Activated naive CD4-positive, alpha-beta T cell treated with anti-CD3 and anti-CD28 coated beads for 36 hours (primary cell): Measurements from ENCODE around the gene TMEM86B. TPM values are rescaled to one million over a fixed set of nuclear protein-coding genes. Genes with fewer than 3 reads are reported as not detected.
"Not testable (repeated sequence)": the region's sequence is repeated elsewhere in the genome, so short reads cannot be mapped to it uniquely, and the experiment has no call there.

Experiments
- CTCF ChIA-PET: fragments of 350-600 bp; sonication (Branson Sonifier 250); formaldehyde crosslinking; loops from one replicate; lab custom pipeline; 2021; ENCODE audit warnings: antibody characterized with exemption; lab: Charles Lee
- DNase-seq: peaks from one replicate; pipeline ENCODE4 v3.0.0-alpha.2; 2020
- H3K27ac Mint-ChIP-seq: one replicate; pipeline ENCODE4 v1.8.0; 2021; ENCODE audit warnings: mild to moderate bottlenecking, mixed read lengths
- H3K27me3 Mint-ChIP-seq: one replicate; pipeline ENCODE4 v1.8.0; 2021; ENCODE audit warnings: low read depth, mixed read lengths
- H3K36me3 Mint-ChIP-seq: one replicate; pipeline ENCODE4 v1.8.0; 2021; ENCODE audit warnings: low read depth, mixed read lengths
- H3K4me1 Mint-ChIP-seq: one replicate; pipeline ENCODE4 v1.8.0; 2021; ENCODE audit warnings: low read depth, mixed read lengths
- H3K4me3 Mint-ChIP-seq: one replicate; pipeline ENCODE4 v1.8.0; 2021; ENCODE audit warnings: mild to moderate bottlenecking, moderate library complexity, mixed read lengths
- H3K9me3 Mint-ChIP-seq: one replicate; pipeline ENCODE4 v1.8.0; 2021; ENCODE audit warnings: mixed read lengths
- intact Hi-C: fragments of 100-400 bp; cut with micrococcal nuclease; formaldehyde crosslinking; loops from one replicate; pipeline ENCODE4 v1.15.1; 2023
- total RNA-seq, 2 experiments: library from RNA; stranded (reverse); gene quantifications; one replicate each; pipeline ENCODE4 v1.2.3, GENCODE V29; 2021

The TMEM86B gene
- total RNA-seq, 2 experiments from 2014 or later, result 6.1 to 6.8 TPM

DNA sequence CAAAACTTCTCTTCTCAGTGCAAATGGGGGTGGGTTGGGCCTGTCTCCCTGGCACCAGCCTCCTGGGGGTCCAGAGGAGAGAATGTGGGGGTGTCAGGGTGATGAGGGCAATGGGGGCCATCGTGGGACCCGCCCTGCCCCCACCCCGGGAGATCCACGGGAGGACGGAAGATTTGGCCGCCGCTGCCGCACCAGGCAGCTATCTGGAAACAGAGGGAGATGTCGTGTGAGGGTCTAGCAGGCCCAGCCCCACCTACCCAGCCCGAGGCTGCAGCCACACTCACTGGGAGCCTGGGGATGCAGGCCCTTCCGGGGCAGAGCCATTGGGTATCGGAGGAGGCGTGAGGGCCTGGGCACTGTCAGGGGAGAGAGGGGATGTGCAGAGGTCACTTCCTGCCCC, 1.8 kb upstream of the TMEM86B start:
- no peak for DNase-seq
- no peaks in the 10 kb centered on the region for H3K9me3 Mint-ChIP-seq
- no peaks in the 10 kb centered on the region for H3K4me1 Mint-ChIP-seq
- no peaks in the 10 kb centered on the region for H3K27me3 Mint-ChIP-seq
- intact Hi-C loops, result no loop called here
- peaks cover 30% of the 10 kb centered on the region for H3K36me3 Mint-ChIP-seq
- CTCF ChIA-PET, result no interaction called here
- H3K4me3 Mint-ChIP-seq, result no peak overlapping the region
- H3K27ac Mint-ChIP-seq, result no peak overlapping the region

DNA sequence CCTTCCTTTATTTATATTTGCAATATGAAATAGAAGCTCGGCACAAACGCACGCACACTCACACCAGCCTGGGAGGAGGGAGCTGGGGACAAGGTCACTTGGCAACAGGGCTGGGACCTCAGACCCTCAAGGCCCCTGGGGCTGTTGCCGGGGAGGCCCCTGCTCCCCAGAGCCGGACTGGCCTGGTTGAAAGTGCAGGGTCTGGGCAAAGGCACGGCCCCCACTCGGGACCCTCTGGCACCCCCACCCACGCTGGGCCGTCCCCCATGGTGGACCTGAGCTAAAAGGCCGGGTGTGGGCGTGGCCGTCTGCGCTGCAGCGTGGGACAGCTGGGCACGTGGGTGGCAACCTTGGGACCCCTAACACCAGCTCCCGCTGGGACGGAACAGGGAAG, 1.2 kb upstream of the TMEM86B start:
- H3K36me3 Mint-ChIP-seq, result peaks cover 27% of the 10 kb centered on the region
- H3K4me3 Mint-ChIP-seq, result no peak overlapping the region

DNA sequence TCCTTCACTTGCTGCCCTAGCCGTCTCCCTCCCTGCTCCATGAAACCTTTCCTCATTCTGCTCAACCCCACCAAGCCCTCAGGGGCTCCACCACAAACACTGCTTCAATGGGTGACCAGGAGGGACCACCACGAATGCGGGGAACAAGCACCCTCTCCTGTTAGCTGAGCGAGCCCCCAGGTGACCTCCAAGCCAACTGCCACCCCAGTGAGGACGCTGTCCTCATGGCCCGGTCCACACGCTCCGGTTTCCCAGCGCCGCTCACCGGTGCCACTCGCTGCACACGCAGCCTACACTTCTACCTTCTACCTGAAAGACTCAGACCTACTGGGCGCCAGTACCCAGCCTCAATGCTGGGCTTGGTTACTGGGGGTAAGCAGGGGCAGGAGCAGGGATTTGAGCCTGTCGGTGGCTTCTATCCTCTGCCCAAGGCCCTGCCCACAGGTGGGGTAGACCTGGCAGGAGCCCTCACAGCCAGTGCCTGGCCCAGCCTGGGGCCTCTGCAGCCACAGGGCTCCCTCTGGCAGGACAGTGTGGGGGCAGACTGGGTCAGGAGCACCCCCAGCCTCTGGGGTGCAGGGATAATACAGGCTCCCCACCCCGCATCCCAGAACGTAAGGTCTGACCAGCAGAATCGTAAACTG, 704 bp upstream of the TMEM86B start:
- Mint-ChIP-seq H3K27ac (no peak overlapping the region), H3K27me3 (no peaks in the 10 kb centered on the region), H3K9me3 (no peaks in the 10 kb centered on the region), H3K4me3 (no peak overlapping the region), H3K4me1 (no peaks in the 10 kb centered on the region), H3K36me3 (peaks cover 23% of the 10 kb centered on the region)
- intact Hi-C loops, result no loop called here
- CTCF ChIA-PET, result no interaction called here
- DNase-seq, result no peak

More for the DNA sequence above, 1.2 kb upstream of the TMEM86B start:
- Mint-ChIP-seq H3K9me3 (no peaks in the 10 kb centered on the region), H3K4me1 (no peaks in the 10 kb centered on the region), H3K27me3 (no peaks in the 10 kb centered on the region), H3K27ac (no peak overlapping the region)
- CTCF ChIA-PET, result no interaction called here
- intact Hi-C loops, result no loop called here
- DNase-seq, result no peak

DNA sequence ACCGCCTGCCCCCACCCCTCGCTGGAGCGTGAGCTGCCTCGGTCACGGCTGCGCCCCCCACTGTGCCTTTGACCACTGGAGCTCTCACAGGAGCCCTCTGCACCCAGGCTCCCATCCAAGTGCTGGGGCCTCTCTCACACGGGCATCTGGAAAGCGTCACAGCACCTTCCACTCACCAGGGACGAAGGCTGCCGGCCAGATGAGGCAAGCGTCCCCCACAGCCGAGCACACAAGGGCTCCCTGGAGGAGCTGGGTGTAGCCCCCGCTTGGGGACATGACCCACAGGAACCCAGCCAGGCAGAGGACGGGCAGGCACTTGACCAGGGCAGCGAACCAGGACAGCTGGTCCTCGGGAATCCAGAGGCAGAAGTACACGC, 560 bp downstream of the TMEM86B start:
- no peak for DNase-seq
- CTCF ChIA-PET, result no interaction called here
- Mint-ChIP-seq H3K4me1 (no peaks in the 10 kb centered on the region), H3K27me3 (no peaks in the 10 kb centered on the region), H3K36me3 (peaks cover 21% of the 10 kb centered on the region), H3K9me3 (no peaks in the 10 kb centered on the region), H3K27ac (peak overlapping the region; percentile 37), H3K4me3 (no peak overlapping the region)
- intact Hi-C loops, result no loop called here

DNA sequence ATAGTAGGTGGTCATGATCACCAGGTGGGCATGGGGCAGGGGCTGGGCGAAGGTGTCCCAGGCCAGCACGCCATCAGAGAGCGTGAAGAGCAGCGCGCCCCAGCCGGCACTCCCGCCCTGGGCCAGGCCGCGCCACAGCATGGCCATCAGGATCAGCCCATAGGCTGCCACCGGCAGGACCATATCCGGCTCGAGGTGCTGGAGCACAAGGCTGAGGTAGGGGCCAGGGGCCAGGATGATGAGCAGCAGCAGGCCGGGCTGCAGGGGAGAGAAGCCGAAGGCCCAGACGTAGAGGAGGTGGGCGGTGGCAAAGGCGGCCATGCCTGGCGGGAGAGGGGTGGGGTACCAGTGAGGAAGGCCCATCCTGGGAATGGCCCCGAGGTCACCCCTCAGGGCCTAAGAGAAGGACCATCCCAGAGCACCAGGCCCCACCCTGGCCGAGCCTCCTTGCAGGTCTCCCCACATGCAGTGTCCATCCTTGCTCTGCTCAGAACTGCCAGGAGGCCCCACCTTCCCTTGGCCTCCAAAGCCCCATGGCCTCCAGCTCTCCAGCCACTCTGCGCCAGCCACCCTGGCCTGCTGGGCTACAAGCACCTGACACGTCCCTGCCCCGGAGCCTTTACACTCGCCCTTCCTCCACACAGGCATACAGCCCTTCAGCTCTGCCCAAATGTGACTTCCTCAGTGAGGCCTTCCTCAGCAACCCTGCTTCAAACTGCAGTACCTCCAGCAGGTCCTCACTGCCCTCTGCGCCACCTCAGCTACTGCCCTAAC, 1.1 kb downstream of the TMEM86B start:
- Mint-ChIP-seq H3K4me3 (no peak overlapping the region), H3K36me3 (peaks cover 18% of the 10 kb centered on the region), H3K27me3 (no peaks in the 10 kb centered on the region), H3K9me3 (no peaks in the 10 kb centered on the region), H3K27ac (peak overlapping the region; percentile 37), H3K4me1 (no peaks in the 10 kb centered on the region)
- CTCF ChIA-PET, result no interaction called here
- no peak for DNase-seq
- intact Hi-C loops, result no loop called here

DNA sequence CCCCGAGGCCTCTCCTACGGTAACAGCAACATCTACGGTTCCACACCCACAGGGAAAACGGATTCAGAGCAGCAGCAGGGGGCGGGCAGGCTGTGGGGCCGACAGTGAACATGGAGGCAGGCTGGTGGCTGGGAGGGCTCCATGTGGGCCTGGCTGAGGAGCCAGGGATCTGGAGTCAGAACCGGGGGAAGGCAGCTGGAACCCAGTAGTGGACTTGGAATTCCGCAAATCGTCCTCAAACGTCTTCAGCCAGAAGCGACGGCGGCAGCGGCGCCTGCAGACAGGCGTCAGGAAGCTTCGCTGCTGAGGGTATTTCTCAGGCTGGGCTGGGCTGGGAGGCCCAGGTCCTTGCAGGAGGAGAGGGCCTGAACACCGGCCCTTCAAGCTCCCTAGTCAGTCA, 1.8 kb downstream of the TMEM86B start:
- H3K4me1 Mint-ChIP-seq, result no peaks in the 10 kb centered on the region
- no peak overlapping the region for H3K4me3 Mint-ChIP-seq
- CTCF ChIA-PET, result no interaction called here
- intact Hi-C loops, result no loop called here
- H3K27me3 Mint-ChIP-seq, result no peaks in the 10 kb centered on the region
- peaks cover 14% of the 10 kb centered on the region for H3K36me3 Mint-ChIP-seq
- H3K9me3 Mint-ChIP-seq, result no peaks in the 10 kb centered on the region
- DNase-seq, result no peak
- no peak overlapping the region for H3K27ac Mint-ChIP-seq

DNA sequence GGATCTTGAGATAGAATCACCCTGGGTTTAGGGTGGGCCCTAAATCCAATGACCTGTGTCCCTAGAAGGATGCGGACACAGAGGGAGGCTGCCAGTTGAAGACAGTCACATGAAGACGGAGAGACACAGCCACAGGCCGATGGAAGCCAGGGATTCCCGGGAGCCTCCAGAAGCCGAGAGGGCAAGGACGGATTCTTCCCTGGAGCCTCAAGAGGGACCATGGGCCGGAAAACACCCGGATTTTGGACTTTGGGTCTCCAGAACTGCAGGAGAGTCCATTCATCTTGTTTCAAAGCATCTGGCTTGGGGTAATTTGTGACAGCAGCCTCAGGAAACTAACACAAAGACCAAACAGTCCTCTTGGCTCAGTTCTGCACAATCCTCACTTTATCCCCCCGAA, 2.3 kb downstream of the TMEM86B start:
- H3K4me3 Mint-ChIP-seq, result no peak overlapping the region
- intact Hi-C loops, result no loop called here
- CTCF ChIA-PET, result no interaction called here
- peaks cover 2% of the 10 kb centered on the region for H3K9me3 Mint-ChIP-seq
- H3K27me3 Mint-ChIP-seq, result no peaks in the 10 kb centered on the region
- peaks cover 17% of the 10 kb centered on the region for H3K36me3 Mint-ChIP-seq
- DNase-seq, result no peak
- no peak overlapping the region for H3K27ac Mint-ChIP-seq
- H3K4me1 Mint-ChIP-seq, result no peaks in the 10 kb centered on the region

DNA sequence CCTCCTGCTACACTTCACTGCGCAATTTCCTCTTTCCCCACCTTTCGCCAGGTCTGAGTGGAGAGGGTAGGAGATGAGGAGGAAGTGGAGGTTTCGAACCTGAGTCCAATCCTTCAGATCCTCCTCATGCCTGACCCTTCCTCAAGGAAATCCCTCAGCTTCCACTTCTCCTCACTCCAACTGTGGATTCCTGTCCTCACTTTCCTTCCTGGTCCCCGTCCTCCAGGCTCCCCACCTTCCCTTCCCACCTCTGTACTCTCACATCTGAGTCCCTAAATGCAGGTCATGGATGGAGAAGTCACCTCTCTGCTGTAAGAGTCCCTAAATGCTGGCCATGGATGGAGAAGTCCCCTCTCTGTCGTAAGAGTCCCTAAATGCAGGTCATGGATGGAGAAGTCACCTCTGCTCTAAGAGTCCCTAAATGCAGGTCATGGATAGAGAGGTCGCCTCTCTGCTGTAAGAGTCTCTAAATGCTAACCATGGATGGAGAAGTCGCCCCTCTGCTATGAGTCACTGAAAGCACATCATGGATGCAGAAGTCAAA, 3.1 kb downstream of the TMEM86B start:
- no peak overlapping the region for H3K4me3 Mint-ChIP-seq
- H3K27ac Mint-ChIP-seq, result no peak overlapping the region
- DNase-seq, result no peak
- CTCF ChIA-PET, result no interaction called here
- peaks cover 8% of the 10 kb centered on the region for H3K9me3 Mint-ChIP-seq
- peaks cover 17% of the 10 kb centered on the region for H3K36me3 Mint-ChIP-seq
- intact Hi-C loops, result no loop called here
- no peaks in the 10 kb centered on the region for H3K4me1 Mint-ChIP-seq
- H3K27me3 Mint-ChIP-seq, result no peaks in the 10 kb centered on the region

DNA sequence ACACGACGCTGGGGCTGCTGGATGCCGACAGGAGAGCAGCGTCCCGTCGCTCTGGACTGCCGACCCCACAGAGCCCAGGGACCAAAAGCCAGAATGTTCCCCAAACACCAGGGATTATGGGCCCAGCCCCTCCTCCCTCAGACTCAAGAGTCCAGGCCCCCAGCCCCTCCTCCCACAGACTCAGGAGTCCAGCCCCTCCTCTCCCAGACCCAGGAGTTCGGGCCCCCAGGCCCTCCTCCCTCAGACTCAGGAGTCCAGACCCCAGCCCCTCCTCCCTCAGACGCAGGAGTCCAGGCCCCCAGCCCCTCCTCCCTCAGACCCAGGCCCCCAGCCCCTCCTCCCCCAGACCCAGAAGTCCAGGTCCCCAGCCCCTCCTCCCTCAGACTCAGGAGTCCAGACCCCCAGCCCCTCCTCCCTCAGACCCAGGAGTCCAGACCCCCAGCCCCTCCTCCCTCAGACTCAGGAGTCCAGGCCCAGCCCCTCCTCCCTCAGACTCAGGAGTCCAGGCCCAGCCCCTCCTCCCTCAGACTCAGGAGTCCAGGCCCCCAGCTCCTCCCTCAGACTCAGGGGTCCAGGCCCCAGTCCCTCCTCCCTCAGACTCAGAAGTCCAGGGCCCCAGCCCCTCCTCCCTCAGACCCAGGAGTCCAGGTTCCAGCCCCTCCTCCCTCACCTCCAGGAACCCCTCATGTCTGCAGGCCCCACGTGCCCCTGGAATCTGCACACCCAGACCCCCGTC, 3.7 kb downstream of the TMEM86B start:
- intact Hi-C loops, H3K27ac Mint-ChIP-seq: not testable (repeated sequence)

DNA sequence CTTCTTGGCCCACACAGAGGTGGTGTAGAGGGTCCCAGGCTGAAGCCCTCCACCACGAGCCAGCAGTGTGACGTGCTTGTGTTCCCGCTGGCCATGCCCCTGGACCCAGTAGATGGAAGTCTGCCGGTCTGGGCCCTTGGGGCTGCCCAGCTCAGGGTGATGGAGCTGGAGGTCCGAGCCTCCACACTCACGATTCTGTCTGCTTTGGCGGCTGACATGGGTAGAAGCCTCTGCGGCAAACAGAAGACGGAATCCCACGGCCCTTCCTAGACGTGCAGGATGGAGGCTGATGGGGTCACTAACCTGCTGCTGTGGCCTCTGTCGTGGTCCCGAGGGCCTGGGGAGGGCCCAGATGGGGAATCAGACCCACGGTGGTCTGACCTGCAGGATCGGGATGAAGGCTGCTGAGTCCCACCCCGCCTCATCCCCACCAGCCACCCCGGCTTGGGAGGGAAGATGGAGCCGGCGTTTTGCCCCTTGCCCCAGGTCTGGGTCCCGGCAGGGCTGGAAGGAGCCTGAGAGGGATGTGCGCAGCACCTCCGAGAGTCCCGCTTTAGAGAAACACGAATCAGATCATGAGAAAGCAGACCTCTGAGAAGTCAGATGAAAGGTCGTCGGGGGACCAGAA, 4.4 kb downstream of the TMEM86B start:
- intact Hi-C loops, result no loop called here
- no peak overlapping the region for H3K4me3 Mint-ChIP-seq
- H3K27ac Mint-ChIP-seq, result no peak overlapping the region
- H3K36me3 Mint-ChIP-seq, result peaks cover 19% of the 10 kb centered on the region
- peaks cover 9% of the 10 kb centered on the region for H3K9me3 Mint-ChIP-seq
- H3K4me1 Mint-ChIP-seq, result no peaks in the 10 kb centered on the region
- no peak for DNase-seq
- H3K27me3 Mint-ChIP-seq, result no peaks in the 10 kb centered on the region
- CTCF ChIA-PET, result no interaction called here

More for the DNA sequence above, 3.7 kb downstream of the TMEM86B start:
- H3K4me3 Mint-ChIP-seq, CTCF ChIA-PET, DNase-seq, H3K27me3 Mint-ChIP-seq, H3K9me3 Mint-ChIP-seq, H3K4me1 Mint-ChIP-seq: not testable (repeated sequence)
- peaks cover 19% of the 10 kb centered on the region for H3K36me3 Mint-ChIP-seq

DNA sequence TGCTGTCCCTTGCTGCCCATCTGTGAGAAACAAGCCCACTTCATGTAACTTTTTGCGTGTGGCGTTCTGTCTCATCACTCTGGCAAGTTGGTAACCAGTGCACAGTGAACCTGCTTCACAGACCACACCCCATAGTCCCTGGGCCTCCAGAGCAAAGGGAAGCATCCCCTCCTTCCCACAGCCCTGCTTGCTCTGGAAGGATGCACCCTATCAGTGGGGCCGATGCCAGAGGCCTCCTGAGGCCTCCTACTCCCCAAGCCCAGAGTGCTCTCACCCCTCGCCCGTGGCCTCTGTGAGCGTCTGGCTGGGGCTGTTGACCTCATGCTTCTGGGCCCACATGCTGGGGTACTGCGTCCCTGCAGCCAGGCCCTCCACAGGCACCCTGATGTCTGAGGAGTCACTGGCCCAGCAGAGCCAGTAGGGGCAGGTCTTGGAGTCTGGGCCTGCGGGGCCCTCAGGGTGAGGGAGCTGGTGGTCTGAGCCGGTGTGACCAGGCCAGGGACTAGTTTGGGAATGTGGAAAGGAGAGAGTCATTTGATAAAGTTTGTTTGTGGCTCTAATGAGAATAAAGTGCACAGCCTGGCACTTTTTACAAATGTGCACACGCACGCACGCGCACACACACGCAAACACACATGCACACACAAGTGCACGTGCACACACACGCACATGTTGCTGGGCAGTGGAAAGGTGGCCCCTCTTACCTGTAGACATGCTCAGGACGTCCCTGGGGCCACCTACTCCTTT, 5.1 kb downstream of the TMEM86B start:
- peaks cover 9% of the 10 kb centered on the region for H3K9me3 Mint-ChIP-seq
- CTCF ChIA-PET, result no interaction called here

DNA sequence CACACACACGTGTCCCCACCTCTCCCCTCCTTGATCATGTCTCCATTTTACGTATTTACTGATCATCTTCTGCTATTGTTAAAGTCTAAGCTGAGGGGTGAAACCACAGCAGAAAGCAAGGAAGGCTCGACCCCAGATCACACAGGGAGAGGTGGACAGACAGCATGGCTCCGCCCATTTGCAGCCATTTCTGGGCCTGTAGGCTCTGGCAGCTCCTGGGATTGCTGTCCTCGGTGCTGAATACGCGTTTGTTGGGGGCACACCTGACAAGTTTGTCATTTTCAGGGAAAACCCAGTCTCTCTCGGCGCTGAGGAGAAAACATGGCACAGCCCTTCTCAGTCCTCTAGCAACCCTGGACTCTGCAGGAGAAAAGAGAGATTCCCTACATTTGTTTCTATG, 8.0 kb downstream of the TMEM86B start:
- H3K27me3 Mint-ChIP-seq, result peaks cover 5% of the 10 kb centered on the region
- no peak for DNase-seq
- no peak overlapping the region for H3K27ac Mint-ChIP-seq
- CTCF ChIA-PET, result no interaction called here
- intact Hi-C loops, result no loop called here
- peaks cover 13% of the 10 kb centered on the region for H3K4me1 Mint-ChIP-seq
- H3K4me3 Mint-ChIP-seq, result no peak overlapping the region
- peaks cover 11% of the 10 kb centered on the region for H3K36me3 Mint-ChIP-seq
- H3K9me3 Mint-ChIP-seq, result peaks cover 9% of the 10 kb centered on the region

More for the DNA sequence above, 5.1 kb downstream of the TMEM86B start:
- H3K27me3 Mint-ChIP-seq, result no peaks in the 10 kb centered on the region
- intact Hi-C loops, result no loop called here
- no peak for DNase-seq
- H3K27ac Mint-ChIP-seq, result peak overlapping the region; percentile 24
- no peaks in the 10 kb centered on the region for H3K4me1 Mint-ChIP-seq
- peaks cover 19% of the 10 kb centered on the region for H3K36me3 Mint-ChIP-seq
- no peak overlapping the region for H3K4me3 Mint-ChIP-seq
